Measurements from ENCODE around the gene SLC25A33. TPM values are rescaled to one million over a fixed set of nuclear protein-coding genes. Genes with fewer than 3 reads are reported as not detected.

Gene SLC25A33
- total RNA-seq, 1 experiment from 2014 or later, result 9.4 TPM

DNA sequence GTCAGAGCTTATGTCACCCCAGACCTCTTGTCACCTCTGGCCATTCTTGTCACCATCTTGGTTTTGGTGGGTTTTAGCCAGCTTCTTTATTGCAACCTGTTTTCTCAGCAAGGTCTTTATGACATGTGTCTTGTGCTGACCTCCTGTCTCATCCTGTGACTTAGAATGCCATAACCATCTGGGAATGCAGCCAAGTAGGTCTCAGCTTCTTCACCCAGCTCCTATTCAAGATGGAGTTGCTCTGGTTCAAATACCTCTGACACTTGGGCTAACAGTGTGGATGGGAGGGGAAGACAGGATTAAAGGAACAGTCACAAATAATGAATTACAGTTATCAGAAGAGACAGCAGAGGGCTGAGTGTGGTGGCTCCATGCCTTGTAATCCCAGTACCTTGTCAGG is 81.8 kb downstream of the SLC25A33 start:
- no peak overlapping the region for H2AFZ ChIP-seq (ENCODE audit: low read length)

More for the DNA sequence above, 81.8 kb downstream of the SLC25A33 start:
- Histone ChIP-seq H3K4me2 (ENCODE audit: insufficient read depth, insufficient read length, low read length) (no peak overlapping the region), H2AK5ac (ENCODE audit: insufficient read length, low read length) (no peak overlapping the region), H2BK12ac (ENCODE audit: insufficient read length, low read depth, low read length) (no peak overlapping the region), H3K79me1 (ENCODE audit: insufficient read depth, low read depth, low read length, poor library complexity, severe bottlenecking) (no peaks in the 10 kb centered on the region), H3K4me1 (ENCODE audit: insufficient read depth, low read length) (no peaks in the 10 kb centered on the region), H2BK120ac (ENCODE audit: low read depth, low read length, poor library complexity, severe bottlenecking) (no peak overlapping the region), H2BK15ac (ENCODE audit: low read depth, low read length) (no peak overlapping the region), H3K9ac (ENCODE audit: extremely low read depth, insufficient read length, low read length) (no peak overlapping the region), H3K79me2 (ENCODE audit: insufficient read depth, low read length) (no peaks in the 10 kb centered on the region), H3K9me3 (ENCODE audit: control insufficient read depth, low read depth, low read length) (no peaks in the 10 kb centered on the region), H3T11ph (ENCODE audit: low read length) (no peak overlapping the region), H3K18ac (ENCODE audit: insufficient read length, low read depth, low read length) (no peak overlapping the region), H3K23ac (ENCODE audit: insufficient read length, low read depth, low read length) (no peak overlapping the region), H2BK5ac (ENCODE audit: insufficient read length, low read length) (no peak overlapping the region), H4K91ac (ENCODE audit: insufficient read length, low read depth, low read length) (no peak overlapping the region), H4K8ac (replicated peaks; ENCODE audit: insufficient read length, low read depth, low read length) (no peak overlapping the region), H4K20me1 (ENCODE audit: control insufficient read depth, insufficient read depth, insufficient read length) (no peaks in the 10 kb centered on the region), H3K56ac (ENCODE audit: insufficient read length, low read depth, low read length) (no peak overlapping the region), H3K27ac (ENCODE audit: insufficient read length, low read depth, low read length) (no peak overlapping the region), H3K14ac (ENCODE audit: insufficient read depth, low read length) (no peak overlapping the region), H3K4ac (ENCODE audit: low read depth, low read length) (no peak overlapping the region), H4K5ac (ENCODE audit: insufficient read length, low read depth, low read length) (no peak overlapping the region), H2BK20ac (ENCODE audit: low read depth, low read length, poor library complexity, severe bottlenecking) (no peak overlapping the region), H3K23me2 (ENCODE audit: insufficient read length, low read depth, low read length, poor library complexity, severe bottlenecking) (no peaks in the 10 kb centered on the region), H3K27me3 (ENCODE audit: insufficient read depth, low read length) (no peaks in the 10 kb centered on the region)
- peaks cover 0 to under 1% of the 10 kb centered on the region in 2 experiments; a peak in 1 of 4 replicates for H3K4me1 Mint-ChIP-seq
- peaks cover 0 to under 1% of the 10 kb centered on the region in 2 experiments; a peak in 2 of 5 replicates for H3K9me3 Mint-ChIP-seq
- TF ChIP-seq, protein P1, sequence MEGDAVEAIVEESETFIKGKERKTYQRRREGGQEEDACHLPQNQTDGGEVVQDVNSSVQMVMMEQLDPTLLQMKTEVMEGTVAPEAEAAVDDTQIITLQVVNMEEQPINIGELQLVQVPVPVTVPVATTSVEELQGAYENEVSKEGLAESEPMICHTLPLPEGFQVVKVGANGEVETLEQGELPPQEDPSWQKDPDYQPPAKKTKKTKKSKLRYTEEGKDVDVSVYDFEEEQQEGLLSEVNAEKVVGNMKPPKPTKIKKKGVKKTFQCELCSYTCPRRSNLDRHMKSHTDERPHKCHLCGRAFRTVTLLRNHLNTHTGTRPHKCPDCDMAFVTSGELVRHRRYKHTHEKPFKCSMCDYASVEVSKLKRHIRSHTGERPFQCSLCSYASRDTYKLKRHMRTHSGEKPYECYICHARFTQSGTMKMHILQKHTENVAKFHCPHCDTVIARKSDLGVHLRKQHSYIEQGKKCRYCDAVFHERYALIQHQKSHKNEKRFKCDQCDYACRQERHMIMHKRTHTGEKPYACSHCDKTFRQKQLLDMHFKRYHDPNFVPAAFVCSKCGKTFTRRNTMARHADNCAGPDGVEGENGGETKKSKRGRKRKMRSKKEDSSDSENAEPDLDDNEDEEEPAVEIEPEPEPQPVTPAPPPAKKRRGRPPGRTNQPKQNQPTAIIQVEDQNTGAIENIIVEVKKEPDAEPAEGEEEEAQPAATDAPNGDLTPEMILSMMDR (conservative IDR thresholded peaks at IDR 0.05), result no peak
- H3K36me3 Mint-ChIP-seq (ENCODE audit: insufficient read depth in 1 of 3, low read depth in 3 of 3), result no peaks in the 10 kb centered on the region
- H3K27me3 Mint-ChIP-seq (ENCODE audit: low read depth), result peaks cover 16% of the 10 kb centered on the region
- DNase-seq, result no peak
- H3K4me3 Mint-ChIP-seq, result no peak overlapping the region
- H3K27ac Mint-ChIP-seq, result no peak overlapping the region

All from H9 (cell line).